Liver (tissue), 9 donors: ENCODE results near the gene DDX17. TPM values are rescaled to one million over a fixed set of nuclear protein-coding genes. Genes with fewer than 3 reads are reported as not detected.

ENCODE experiments used
- DNase-seq: peaks from one replicate; pipeline ENCODE4 v3.0.0-alpha.2; 2017; ENCODE audit warnings: low spot score
- H3K27ac ChIP-seq, 2 donors: one replicate each; pipeline ENCODE4 v1.7.0; 2013; ENCODE audit warnings: inconsistent platforms in 2 of 2, low read length in 2 of 2, control low read depth in 1 of 2, low read depth in 1 of 2, mild to moderate bottlenecking in 1 of 2
- H3K27me3 ChIP-seq, 4 donors: one replicate each; pipeline versions ENCODE4 v1.6.1 to v1.7.0; 2013; ENCODE audit warnings: low read length in 3 of 4, inconsistent platforms in 1 of 4, mild to moderate bottlenecking in 1 of 4, moderate library complexity in 1 of 4; ENCODE audit not compliant: control insufficient read depth in 4 of 4, insufficient read depth in 4 of 4
- H3K36me3 ChIP-seq, 4 donors: one replicate each; pipeline versions ENCODE4 v1.6.1 to v1.7.0; 2013; ENCODE audit warnings: low read length in 3 of 4, mild to moderate bottlenecking in 3 of 4, low read depth in 1 of 4, moderate library complexity in 1 of 4; ENCODE audit not compliant: control insufficient read depth in 4 of 4, insufficient read depth in 3 of 4
- H3K4me1 ChIP-seq, 4 donors: one replicate each; pipeline versions ENCODE4 v1.6.1 to v1.7.0; 2013; ENCODE audit warnings: low read length in 3 of 4, mild to moderate bottlenecking in 3 of 4, moderate library complexity in 1 of 4; ENCODE audit not compliant: control insufficient read depth in 4 of 4, insufficient read depth in 4 of 4
- H3K4me3 ChIP-seq, 3 donors: one replicate each; pipeline versions ENCODE4 v1.6.1 to v1.7.0; 2013; ENCODE audit warnings: low read length in 3 of 3, control low read depth in 1 of 3, low read depth in 1 of 3, mild to moderate bottlenecking in 1 of 3
- H3K9ac ChIP-seq, 2 donors: one replicate each; pipeline ENCODE4 v1.7.0; 2013; ENCODE audit warnings: low read length in 2 of 2, mild to moderate bottlenecking in 2 of 2, moderate library complexity in 2 of 2, control low read depth in 1 of 2, low read depth in 1 of 2
- H3K9me3 ChIP-seq, 4 donors: one replicate each; pipeline versions ENCODE4 v1.6.1 to v1.7.0; 2013; ENCODE audit warnings: low read length in 3 of 4; ENCODE audit not compliant: control insufficient read depth in 4 of 4
- ATF3 ChIP-seq: IDR thresholded peaks from 2 replicates; pipeline ENCODE4 v1.6.1; 2016; ENCODE audit warnings: antibody characterized with exemption
- EGR1 ChIP-seq, 2 donors: IDR thresholded peaks; 2 replicates each; pipeline ENCODE4 v1.6.1; 2016 to 2018; ENCODE audit warnings: antibody characterized with exemption in 2 of 2, low read depth in 2 of 2
- FOXA1 ChIP-seq: IDR thresholded peaks from 2 replicates; pipeline ENCODE4 v1.6.1; 2016; ENCODE audit warnings: antibody characterized with exemption
- FOXA2 ChIP-seq: IDR thresholded peaks from 2 replicates; pipeline ENCODE4 v1.6.1; 2016; ENCODE audit warnings: antibody characterized with exemption
- GABPA ChIP-seq, 2 donors: IDR thresholded peaks in 1 of 2; conservative IDR thresholded peaks in 1 of 2; 2 replicates each; pipeline ENCODE4 v1.6.1; 2016; ENCODE audit warnings: antibody characterized with exemption in 2 of 2, mild to moderate bottlenecking in 1 of 2, moderate library complexity in 1 of 2
- HNF4A ChIP-seq, 2 donors: conservative IDR thresholded peaks; 2 replicates each; pipeline ENCODE4 v1.6.1; 2016; ENCODE audit warnings: antibody characterized with exemption in 2 of 2, mild to moderate bottlenecking in 2 of 2
- HNF4G ChIP-seq: IDR thresholded peaks from 2 replicates; pipeline ENCODE4 v1.6.1; 2016; ENCODE audit warnings: antibody characterized with exemption
- RAD21 ChIP-seq, 2 donors: IDR thresholded peaks; 2 replicates each; pipeline ENCODE4 v1.6.1; 2016; ENCODE audit warnings: antibody characterized with exemption in 2 of 2, mild to moderate bottlenecking in 2 of 2
- REST ChIP-seq: IDR thresholded peaks from 2 replicates; pipeline ENCODE4 v1.6.1; 2016; ENCODE audit warnings: antibody characterized with exemption, mild to moderate bottlenecking
- RXRA ChIP-seq, 2 donors: IDR thresholded peaks; 2 replicates each; pipeline ENCODE4 v1.6.1; 2017 to 2018; ENCODE audit warnings: antibody characterized with exemption in 2 of 2, mild to moderate bottlenecking in 1 of 2
- SP1 ChIP-seq: IDR thresholded peaks from 2 replicates; pipeline ENCODE4 v1.6.1; 2018; ENCODE audit warnings: antibody characterized with exemption, mild to moderate bottlenecking
- TAF1 ChIP-seq: conservative IDR thresholded peaks from 2 replicates; pipeline ENCODE4 v1.6.1; 2016; ENCODE audit warnings: antibody characterized with exemption, mild to moderate bottlenecking
- YY1 ChIP-seq: IDR thresholded peaks from 2 replicates; pipeline ENCODE4 v1.6.1; 2016; ENCODE audit warnings: antibody characterized with exemption, mild to moderate bottlenecking
- WGBS: extraction: QIAGEN DNeasy Blood & Tissue Kit; methylation state at CpG from one replicate; pipeline ENCODE4 v1.1.7; 2013; 5-methylcytosine and 5-hydroxymethylcytosine counted together
- polyA plus RNA-seq, 2 donors: library from polyadenylated mRNA; stranded (reverse) in 1 of 2; unstranded in 1 of 2; fragments of 200-250 nt in 1 of 2; fragments of >200 nt in 1 of 2; fragmentation: Nextera tagmentation in 1 of 2; extraction: Ambion mirVana in 1 of 2; gene quantifications; one replicate each; pipeline versions ENCODE4 v1.2.1 to v1.2.3, GENCODE V29; 2013 to 2015
- total RNA-seq, 2 donors: library from RNA; depleted of rRNA; stranded (reverse); fragments of >200 nt; gene quantifications; one replicate each; pipeline ENCODE4 v1.2.3, GENCODE V29; 2014
- donor health status: healthy.
- donor health status: healthy.
- donor health status: healthy.
- donor health status: healthy.
- donor health status: healthy.

The DDX17 gene
- total and polyA plus RNA-seq, 4 donors, result 46.3 to 451 (median 173) TPM

- TF ChIP-seq REST (no peak), YY1 (no peak), HNF4G (no peak), TAF1 (no peak)
Measured at GRCh38 chr22:38449776-38450175, 56.3 kb downstream of the DDX17 start (continued).

GRCh38 chr22:38448945-38449745, 57.0 kb downstream of the DDX17 start:
- TF ChIP-seq ATF3 (no peak), FOXA2 (no peak), FOXA1 (no peak), SP1 (no peak), RXRA (IDR thresholded peaks at IDR 0.05) (no peak), RAD21 (IDR thresholded peaks at IDR 0.05) (no peak)
- no peak overlapping the region for H3K9ac ChIP-seq
- no peaks in the 10 kb centered on the region for H3K9me3 ChIP-seq
- DNase-seq, result no peak
- 79% methylated on average over 14 of the region's 14 CpGs for WGBS
- H3K27ac ChIP-seq, result no peak overlapping the region
- H3K36me3 ChIP-seq, result no peaks in the 10 kb centered on the region
- no peak overlapping the region for H3K4me3 ChIP-seq
- no peaks in the 10 kb centered on the region for H3K4me1 ChIP-seq
- peaks cover 0 to 5% (median 2%) of the 10 kb centered on the region in 4 donors for H3K27me3 ChIP-seq

GRCh38 chr22:38446018-38446601, 60.0 kb downstream of the DDX17 start:
- Histone ChIP-seq H3K9ac (no peak overlapping the region), H3K4me3 (no peak overlapping the region), H3K27me3 (no peaks in the 10 kb centered on the region), H3K9me3 (no peaks in the 10 kb centered on the region), H3K4me1 (no peaks in the 10 kb centered on the region), H3K36me3 (no peaks in the 10 kb centered on the region), H3K27ac (no peak overlapping the region)
- DNase-seq, result no peak
- TF ChIP-seq ATF3 (no peak), EGR1 (IDR thresholded peaks at IDR 0.05; ENCODE audit: low read depth in 2 of 2) (no peak), GABPA (IDR thresholded peaks at IDR 0.05 in 1 of 2, conservative IDR thresholded peaks at IDR 0.05 in 1 of 2) (no peak), RXRA (IDR thresholded peaks at IDR 0.05) (no peak), REST (no peak), HNF4A (conservative IDR thresholded peaks at IDR 0.05) (no peak), HNF4G (no peak)
- WGBS, result 70% methylated on average over 9 of the region's 9 CpGs
